Kidney (tissue), 14 donors: ENCODE measurements around the gene WFS1. TPM values are rescaled to one million over a fixed set of nuclear protein-coding genes. Genes with fewer than 3 reads are reported as not detected.

ENCODE experiments used
- DNase-seq, 5 donors: peaks; one replicate each; pipeline ENCODE4 v3.0.0-alpha.2; 2013 to 2020
- FAIRE-seq: peaks from 2 replicates; lab custom pipeline; 2012; peaks lifted over from hg19 to GRCh38; lab: Jason Lieb, UNC
- H3K27ac ChIP-seq, 2 donors: one replicate each; pipeline ENCODE4 v1.7.0; 2013; ENCODE audit warnings: low read depth in 2 of 2, low read length in 2 of 2, inconsistent platforms in 1 of 2
- H3K27me3 ChIP-seq: one replicate; pipeline ENCODE4 v1.7.1; 2013; ENCODE audit warnings: low read length, inconsistent platforms; ENCODE audit not compliant: control insufficient read depth, insufficient read depth
- H3K36me3 ChIP-seq, 3 donors: one replicate each; pipeline versions ENCODE4 v1.7.0 to v1.7.1; 2013; ENCODE audit warnings: low read length in 3 of 3, control low read depth in 1 of 3, inconsistent platforms in 1 of 3; ENCODE audit not compliant: insufficient read depth in 3 of 3, control insufficient read depth in 2 of 3
- H3K4me1 ChIP-seq, 3 donors: one replicate each; pipeline versions ENCODE4 v1.7.0 to v1.7.1; 2013; ENCODE audit warnings: low read length in 3 of 3, inconsistent platforms in 1 of 3, low read depth in 1 of 3; ENCODE audit not compliant: control insufficient read depth in 2 of 3, insufficient read depth in 2 of 3
- H3K4me3 ChIP-seq, 3 donors: one replicate each; pipeline versions ENCODE4 v1.7.0 to v1.8.1; 2013; ENCODE audit warnings: low read length in 3 of 3, control low read depth in 1 of 3, inconsistent platforms in 1 of 3
- H3K9ac ChIP-seq, 3 donors: one replicate each; pipeline versions ENCODE4 v1.7.0 to v1.7.1; 2013; ENCODE audit warnings: low read length in 3 of 3, control low read depth in 1 of 3, inconsistent platforms in 1 of 3
- H3K9me3 ChIP-seq, 3 donors: one replicate each; pipeline versions ENCODE4 v1.7.0 to v1.7.1; 2013; ENCODE audit warnings: low read length in 3 of 3, control low read depth in 1 of 3, inconsistent platforms in 1 of 3; ENCODE audit not compliant: control insufficient read depth in 2 of 3, insufficient read depth in 1 of 3
- intact Hi-C: fragments of 100-400 bp; cut with DNase I; formaldehyde crosslinking; loops from one replicate; pipeline ENCODE4 v1.11.1; 2022
- polyA plus RNA-seq: library from polyadenylated mRNA; stranded (reverse); fragments of 350-450 nt; fragmentation: Illumina TruSeq; extraction: RNeasy Lipid Tissue Mini Kit (QIAGEN cat#74804); gene quantifications from one replicate; pipeline ENCODE4 v1.2.3, GENCODE V29; 2014; ENCODE audit warnings: low read depth, low replicate concordance; ENCODE audit not compliant: insufficient read depth
- total RNA-seq: library from RNA; stranded (reverse); fragmentation: NEBNext Ultra II Directional; extraction: Animal tissue kit (Norgen Biotek cat#: 25700); gene quantifications from one replicate; pipeline ENCODE4 v1.2.1, GENCODE V29; 2021
- TF ChIP-seq, protein P1 (sequence below): IDR thresholded peaks from 3 replicates; pipeline ENCODE4 v1.5.1; 2012; ENCODE audit warnings: mild to moderate bottlenecking, moderate library complexity, borderline replicate concordance; ENCODE audit not compliant: insufficient read depth; ENCODE audit errors: extremely low read depth
- donor health status: control.
- donor health status: control.
- donor health status: control.
- donor health status: control.
- donor health status: control.
- donor health status: DM: yes; HTN: yes; CAD: no.
- donor health status: Normal renal cell carcinoma (clear cell type).

The WFS1 gene
- total and polyA plus RNA-seq, 2 donors from 2014 or later, result 20.8 to 31.4 TPM

DNA sequence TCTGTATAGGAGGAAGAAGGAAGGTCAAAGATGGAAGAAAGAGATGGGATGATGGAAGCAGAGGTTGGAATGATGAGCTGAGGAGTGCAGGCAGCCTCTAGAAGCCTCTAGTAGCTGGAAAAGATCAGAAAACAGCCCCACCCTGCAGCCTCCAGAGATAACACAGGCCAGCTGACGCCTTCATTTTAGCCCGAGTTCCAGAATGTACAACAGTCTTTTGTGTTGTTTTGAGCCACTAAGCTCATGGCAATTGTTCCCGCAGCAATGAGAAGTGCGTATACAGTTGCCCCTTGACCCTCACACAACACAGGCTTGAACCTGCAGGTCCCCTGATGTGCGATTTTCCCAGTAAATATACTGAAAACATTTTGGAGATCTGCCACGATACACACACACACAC, 72.0 kb downstream of the WFS1 start:
- Histone ChIP-seq H3K4me1 (no peaks in the 10 kb centered on the region), H3K9ac (no peak overlapping the region), H3K36me3 (no peaks in the 10 kb centered on the region), H3K27ac (no peak overlapping the region), H3K9me3 (no peaks in the 10 kb centered on the region), H3K27me3 (no peaks in the 10 kb centered on the region), H3K4me3 (no peak overlapping the region)
- FAIRE-seq (no peak), DNase-seq (peak in 1 of 5 donors; percentile 3)
- intact Hi-C loops, result no loop called here
- TF ChIP-seq, protein P1, sequence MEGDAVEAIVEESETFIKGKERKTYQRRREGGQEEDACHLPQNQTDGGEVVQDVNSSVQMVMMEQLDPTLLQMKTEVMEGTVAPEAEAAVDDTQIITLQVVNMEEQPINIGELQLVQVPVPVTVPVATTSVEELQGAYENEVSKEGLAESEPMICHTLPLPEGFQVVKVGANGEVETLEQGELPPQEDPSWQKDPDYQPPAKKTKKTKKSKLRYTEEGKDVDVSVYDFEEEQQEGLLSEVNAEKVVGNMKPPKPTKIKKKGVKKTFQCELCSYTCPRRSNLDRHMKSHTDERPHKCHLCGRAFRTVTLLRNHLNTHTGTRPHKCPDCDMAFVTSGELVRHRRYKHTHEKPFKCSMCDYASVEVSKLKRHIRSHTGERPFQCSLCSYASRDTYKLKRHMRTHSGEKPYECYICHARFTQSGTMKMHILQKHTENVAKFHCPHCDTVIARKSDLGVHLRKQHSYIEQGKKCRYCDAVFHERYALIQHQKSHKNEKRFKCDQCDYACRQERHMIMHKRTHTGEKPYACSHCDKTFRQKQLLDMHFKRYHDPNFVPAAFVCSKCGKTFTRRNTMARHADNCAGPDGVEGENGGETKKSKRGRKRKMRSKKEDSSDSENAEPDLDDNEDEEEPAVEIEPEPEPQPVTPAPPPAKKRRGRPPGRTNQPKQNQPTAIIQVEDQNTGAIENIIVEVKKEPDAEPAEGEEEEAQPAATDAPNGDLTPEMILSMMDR, result no peak

DNA sequence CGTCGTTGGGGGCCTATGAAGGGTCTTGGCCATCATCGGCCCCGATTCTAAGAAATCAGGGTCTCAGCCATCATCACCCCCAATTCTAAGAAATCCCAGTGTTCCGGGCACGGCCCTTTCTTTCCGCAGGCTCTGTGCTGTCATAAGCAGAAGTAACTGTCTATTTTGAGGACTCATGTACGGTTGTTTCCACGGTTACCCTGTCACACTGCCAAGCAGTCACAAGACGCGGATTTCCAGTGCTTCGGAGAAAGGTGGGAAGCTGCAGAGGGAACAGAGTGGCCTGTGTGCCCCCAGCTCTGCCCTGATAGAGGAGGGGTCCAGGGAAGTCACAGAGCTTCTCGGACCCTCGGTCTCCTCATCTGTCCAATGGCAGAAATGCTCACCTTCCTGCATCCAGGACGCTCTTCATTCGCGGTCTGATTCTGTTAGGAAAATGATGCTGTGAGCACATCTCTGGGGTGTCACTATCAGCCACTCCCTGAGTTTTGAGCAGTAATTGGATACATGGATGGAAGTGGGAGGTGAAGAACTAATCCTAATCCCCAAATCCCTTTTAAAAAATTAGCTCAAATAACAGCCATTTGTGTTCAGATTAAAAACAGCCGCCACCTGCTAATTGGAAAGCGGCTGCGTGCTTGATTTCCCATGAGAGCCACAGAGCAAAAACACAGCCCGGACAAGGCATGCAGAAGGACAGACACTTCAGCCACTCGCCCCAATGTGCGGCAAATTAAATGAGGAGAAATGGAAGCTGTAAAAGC, 73.1 kb downstream of the WFS1 start:
- FAIRE-seq (no peak), DNase-seq (peak in 3 of 5 donors; percentile 13 to 37 (median 34))
- H3K4me1 ChIP-seq, result no peaks in the 10 kb centered on the region
- intact Hi-C loops, result no loop called here
- no peaks in the 10 kb centered on the region for H3K27me3 ChIP-seq
- TF ChIP-seq, protein P1, result no peak
- H3K36me3 ChIP-seq, result no peaks in the 10 kb centered on the region
- H3K27ac ChIP-seq, result no peak overlapping the region
- no peak overlapping the region for H3K9ac ChIP-seq
- no peaks in the 10 kb centered on the region for H3K9me3 ChIP-seq
- no peak overlapping the region for H3K4me3 ChIP-seq

DNA sequence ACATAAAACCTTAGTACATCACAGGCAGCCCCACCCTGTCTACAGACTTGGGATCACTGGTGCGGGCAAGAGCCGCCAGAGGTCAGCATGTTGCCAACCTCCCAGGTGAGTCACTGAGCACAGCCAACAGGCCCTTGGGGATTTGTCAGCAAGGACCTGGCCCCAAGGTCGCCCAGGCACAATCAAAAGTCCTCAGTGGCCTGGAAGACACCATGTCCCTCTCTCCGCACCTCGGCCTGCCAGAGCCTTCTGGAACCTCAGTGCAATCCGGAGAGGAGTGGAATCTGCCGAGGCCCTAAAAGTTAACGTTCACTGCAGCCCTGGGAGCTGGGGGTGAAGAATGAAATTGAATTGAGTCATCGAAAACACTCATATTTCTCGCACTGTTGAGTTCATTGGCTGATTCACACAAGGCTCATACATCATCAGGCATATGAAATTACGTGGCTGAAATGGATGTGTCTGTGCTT, 74.3 kb downstream of the WFS1 start:
- TF ChIP-seq, protein P1, result no peak
- no peak overlapping the region for H3K27ac ChIP-seq
- no peak overlapping the region for H3K4me3 ChIP-seq
- H3K4me1 ChIP-seq, result no peaks in the 10 kb centered on the region
- FAIRE-seq (no peak), DNase-seq (peak in 1 of 5 donors; percentile 74)
- H3K27me3 ChIP-seq, result no peaks in the 10 kb centered on the region
- intact Hi-C loops, result no loop called here
- no peak overlapping the region for H3K9ac ChIP-seq
- H3K9me3 ChIP-seq, result no peaks in the 10 kb centered on the region
- H3K36me3 ChIP-seq, result no peaks in the 10 kb centered on the region
